GM12801 (cell line): ENCODE measurements around the gene BEND3.

Experiments
- CTCF ChIP-seq: IDR thresholded peaks from one replicate; pipeline ENCODE4 v1.5.1; 2011; ENCODE audit warnings: control low read depth; ENCODE audit not compliant: insufficient read length; ENCODE audit errors: extremely low read depth

The BEND3 gene

GRCh38 chr6:107032051-107032450, 83.3 kb downstream of the BEND3 start:
- TF ChIP-seq CTCF: no peak

- no peak for TF ChIP-seq CTCF
Observed at GRCh38 chr6:107030151-107030550, 85.2 kb downstream of the BEND3 start.

- TF ChIP-seq CTCF: no peak
Observed at GRCh38 chr6:107026965-107027364, 88.3 kb downstream of the BEND3 start.

- no peak for TF ChIP-seq CTCF
Observed at GRCh38 chr6:107021446-107022185, 93.7 kb downstream of the BEND3 start.

- no peak for TF ChIP-seq CTCF
Observed at GRCh38 chr6:107020239-107020638, 95.1 kb downstream of the BEND3 start.

- TF ChIP-seq CTCF: no peak
Observed at GRCh38 chr6:107019047-107019446, 96.3 kb downstream of the BEND3 start.
